Spleen (tissue), 11 donors: ENCODE data around the gene RELL1. TPM values are rescaled to one million over a fixed set of nuclear protein-coding genes. Genes with fewer than 3 reads are reported as not detected.

Experiments
- DNase-seq: peaks from one replicate; pipeline ENCODE4 v3.0.0-alpha.2; 2020
- H3K27ac ChIP-seq, 8 donors: fragments of 200-600 bp; sonication (generic) in 7 of 8; 1 replicate in 4 of 8; 2 replicates in 4 of 8; pipeline versions ENCODE4 v1.5.0 to v1.8.0; 2016 to 2021; ENCODE audit warnings: inconsistent platforms in 4 of 8, mild to moderate bottlenecking in 4 of 8, moderate library complexity in 1 of 8
- H3K27me3 ChIP-seq, 7 donors: fragments of 200-600 bp; sonication (generic) in 6 of 7; replicated peaks in 1 of 7; 1 replicate in 4 of 7; 2 replicates in 3 of 7; pipeline versions ENCODE4 v1.5.0 to v1.8.0; 2016 to 2021; ENCODE audit warnings: inconsistent platforms in 3 of 7, mild to moderate bottlenecking in 1 of 7
- H3K36me3 ChIP-seq, 6 donors: fragments of 200-600 bp; sonication (generic) in 5 of 6; 1 replicate in 4 of 6; 2 replicates in 2 of 6; pipeline versions ENCODE4 v1.5.0 to v1.8.0; 2016 to 2021; ENCODE audit warnings: inconsistent platforms in 2 of 6
- H3K4me1 ChIP-seq, 6 donors: fragments of 200-600 bp; sonication (generic) in 5 of 6; 1 replicate in 3 of 6; 2 replicates in 3 of 6; pipeline versions ENCODE4 v1.5.0 to v1.8.0; 2016 to 2021; ENCODE audit warnings: inconsistent platforms in 3 of 6
- H3K4me3 ChIP-seq, 8 donors: fragments of 200-600 bp; sonication (generic) in 7 of 8; 1 replicate in 4 of 8; 2 replicates in 4 of 8; pipeline versions ENCODE4 v1.5.0 to v1.8.0; 2016 to 2021; ENCODE audit warnings: inconsistent platforms in 4 of 8, mild to moderate bottlenecking in 4 of 8, moderate library complexity in 2 of 8
- H3K9me3 ChIP-seq, 8 donors: fragments of 200-600 bp; sonication (generic) in 7 of 8; 1 replicate in 4 of 8; 2 replicates in 4 of 8; pipeline versions ENCODE4 v1.5.0 to v1.8.0; 2016 to 2021; ENCODE audit warnings: inconsistent platforms in 4 of 8
- POLR2A ChIP-seq, 3 donors: fragments of 450-650 bp; IDR thresholded peaks; one replicate each; pipeline ENCODE4 v1.5.1; 2017; ENCODE audit warnings: antibody characterized with exemption in 3 of 3, mild to moderate bottlenecking in 1 of 3
- POLR2AphosphoS5 ChIP-seq, 3 donors: sonication (generic); formaldehyde crosslinking; IDR thresholded peaks; one replicate each; pipeline ENCODE4 v1.5.1; 2017; ENCODE audit warnings: antibody characterized with exemption in 3 of 3
- WGBS, 5 donors: extraction: QIAGEN DNeasy Blood & Tissue Kit in 3 of 5; methylation state at CpG; one replicate each; pipeline versions ENCODE4 v1.1.5 to v1.1.7; 2013 to 2018; 5-methylcytosine and 5-hydroxymethylcytosine counted together
- intact Hi-C: fragments of 100-400 bp; cut with DNase I; formaldehyde crosslinking; loops from one replicate; pipeline ENCODE4 v1.15.0; 2023; ENCODE audit warnings: low total_unique reads
- polyA plus RNA-seq, 3 donors: library from polyadenylated mRNA; stranded (reverse); fragments of 200-250 nt; gene quantifications; one replicate each; pipeline ENCODE4 v1.2.1, GENCODE V29; 2013
- total RNA-seq, 7 donors: library from RNA; depleted of rRNA in 3 of 7; stranded (reverse); fragments of >200 nt in 3 of 7; fragmentation: NEBNext Ultra II Directional in 4 of 7; extraction: Animal tissue kit (Norgen Biotek cat#: 25700) in 4 of 7; gene quantifications; one replicate each; pipeline versions ENCODE4 v1.1.0 to v1.2.1, GENCODE V29; 2016 to 2021
- TF ChIP-seq, protein P1 (sequence below), 11 experiments: fragments of 200-600 bp in 7 of 11; fragments of 450-650 bp in 4 of 11; sonication (generic) in 4 of 11; IDR thresholded peaks in 8 of 11; conservative IDR thresholded peaks in 3 of 11; 1 replicate in 7 of 11; 2 replicates in 4 of 11; pipeline versions ENCODE4 v1.4.0 to v1.8.0; 2016 to 2021; ENCODE audit warnings: antibody characterized with exemption in 11 of 11, inconsistent platforms in 4 of 11, mild to moderate bottlenecking in 1 of 11
- donor health status: healthy with polysubstance abuse.
- donor health status: DM: no; HTN: no; CAD: no; lungs with moderate emphysema.
- donor health status: DM: no; HTN: no; CAD: no.
- donor health status: Bipolar disorder and iron deficiency.
- donor health status: healthy.
- donor health status: DM: no; HTN: no; CAD: no.
- donor health status: DM: yes; HTN: yes; CAD: no.

RELL1 gene
- total and polyA plus RNA-seq, 10 donors, result 0.59 to 70.4 (median 42.6) TPM

DNA sequence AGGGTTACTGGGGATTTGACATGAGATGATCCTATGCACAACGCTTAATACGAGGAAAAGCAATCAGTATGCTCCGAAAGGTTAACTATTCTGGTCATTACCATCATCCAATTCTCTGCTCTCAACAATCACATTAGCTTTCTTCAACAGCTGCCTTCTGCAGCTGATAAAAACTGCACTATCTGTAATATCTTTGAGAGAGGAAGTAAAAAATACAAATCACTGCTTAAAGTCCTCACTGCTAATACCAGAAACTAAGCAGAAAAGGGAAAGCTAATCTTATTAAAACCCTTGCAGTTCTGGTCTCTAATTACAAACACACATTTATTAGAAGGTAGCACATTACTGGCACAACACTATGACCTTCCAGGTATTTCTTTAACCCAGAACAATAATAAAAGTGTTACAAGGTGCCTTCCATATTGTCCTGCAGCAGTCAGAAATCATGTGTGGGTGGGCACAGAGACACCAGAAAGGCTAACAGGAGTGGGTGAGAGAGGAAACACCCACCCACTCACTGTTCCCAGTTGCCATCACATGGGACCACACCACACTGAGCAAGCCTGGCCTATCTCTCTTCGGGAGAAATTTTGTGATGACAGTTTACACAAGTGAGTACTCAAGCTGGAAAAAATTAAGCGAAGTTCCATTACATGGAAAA, 71.0 kb downstream of the RELL1 start:
- Histone ChIP-seq H3K4me1 (peaks cover 0 to 12% (median 0%) of the 10 kb centered on the region in 6 donors), H3K27ac (no peak overlapping the region), H3K9me3 (no peaks in the 10 kb centered on the region), H3K4me3 (no peak overlapping the region), H3K27me3 (no peaks in the 10 kb centered on the region), H3K36me3 (peaks cover 0 to 65% (median 0%) of the 10 kb centered on the region in 6 donors)
- TF ChIP-seq POLR2AphosphoS5 (IDR thresholded peaks at IDR 0.05), result no peak
- intact Hi-C loops, result no loop called here
- 79 to 90% (median 87%) methylated on average over 5 of the region's 5 CpGs for WGBS, 5 donors
- no peak for DNase-seq

DNA sequence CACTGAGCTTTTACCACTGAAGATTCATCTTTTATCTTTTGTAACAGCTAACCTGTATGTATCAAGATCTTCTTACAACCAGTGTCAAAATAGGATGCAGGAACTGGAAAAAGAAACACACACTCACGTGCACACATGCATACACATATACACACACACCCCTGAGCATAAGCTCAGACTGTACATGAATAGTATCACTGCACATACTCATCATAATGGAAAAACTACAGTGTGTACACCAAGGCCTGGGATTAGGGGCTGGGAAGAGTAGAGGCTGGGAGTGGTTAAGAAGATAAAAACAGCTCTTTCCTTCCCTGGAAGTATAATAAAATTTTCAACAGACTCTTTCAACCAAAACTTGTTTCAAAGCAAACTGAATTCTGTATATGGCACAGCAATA, 73.4 kb downstream of the RELL1 start:
- no peaks in the 10 kb centered on the region for H3K27me3 ChIP-seq
- no peak for DNase-seq
- intact Hi-C loops, result no loop called here
- H3K9me3 ChIP-seq, result no peaks in the 10 kb centered on the region
- H3K36me3 ChIP-seq, result peaks cover 0 to 61% (median 2%) of the 10 kb centered on the region in 6 donors
- H3K4me3 ChIP-seq, result no peak overlapping the region
- no peak for TF ChIP-seq POLR2A (IDR thresholded peaks at IDR 0.05)
- TF ChIP-seq POLR2AphosphoS5 (IDR thresholded peaks at IDR 0.05), result no peak
- TF ChIP-seq, protein P1, sequence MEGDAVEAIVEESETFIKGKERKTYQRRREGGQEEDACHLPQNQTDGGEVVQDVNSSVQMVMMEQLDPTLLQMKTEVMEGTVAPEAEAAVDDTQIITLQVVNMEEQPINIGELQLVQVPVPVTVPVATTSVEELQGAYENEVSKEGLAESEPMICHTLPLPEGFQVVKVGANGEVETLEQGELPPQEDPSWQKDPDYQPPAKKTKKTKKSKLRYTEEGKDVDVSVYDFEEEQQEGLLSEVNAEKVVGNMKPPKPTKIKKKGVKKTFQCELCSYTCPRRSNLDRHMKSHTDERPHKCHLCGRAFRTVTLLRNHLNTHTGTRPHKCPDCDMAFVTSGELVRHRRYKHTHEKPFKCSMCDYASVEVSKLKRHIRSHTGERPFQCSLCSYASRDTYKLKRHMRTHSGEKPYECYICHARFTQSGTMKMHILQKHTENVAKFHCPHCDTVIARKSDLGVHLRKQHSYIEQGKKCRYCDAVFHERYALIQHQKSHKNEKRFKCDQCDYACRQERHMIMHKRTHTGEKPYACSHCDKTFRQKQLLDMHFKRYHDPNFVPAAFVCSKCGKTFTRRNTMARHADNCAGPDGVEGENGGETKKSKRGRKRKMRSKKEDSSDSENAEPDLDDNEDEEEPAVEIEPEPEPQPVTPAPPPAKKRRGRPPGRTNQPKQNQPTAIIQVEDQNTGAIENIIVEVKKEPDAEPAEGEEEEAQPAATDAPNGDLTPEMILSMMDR (IDR thresholded peaks at IDR 0.05 in 8 of 11, conservative IDR thresholded peaks at IDR 0.05 in 3 of 11), result no peak
- H3K27ac ChIP-seq, result no peak overlapping the region
- peaks cover 0 to 16% (median 0%) of the 10 kb centered on the region in 6 donors for H3K4me1 ChIP-seq
- WGBS, 5 donors, result 35 to 96% (median 92%) methylated on average over 1 of the region's 1 CpG

DNA sequence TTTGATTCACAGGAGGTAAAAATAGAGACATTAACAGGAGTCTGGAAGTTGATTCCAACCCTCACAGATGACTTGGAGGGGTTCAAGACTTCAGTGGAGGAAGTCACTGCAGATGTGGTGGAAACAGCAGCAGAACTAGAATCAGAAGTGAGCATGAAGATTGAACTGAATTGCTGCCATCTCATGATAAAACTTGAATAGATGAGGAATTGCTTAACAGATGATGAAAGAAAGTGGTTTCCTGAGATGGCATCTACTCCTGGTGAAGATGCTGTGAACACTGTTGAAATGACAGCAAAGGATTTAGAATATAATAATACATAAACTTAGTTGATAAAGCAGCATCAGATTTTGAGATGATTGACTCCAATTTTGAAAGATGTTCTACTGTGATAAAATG, 76.5 kb downstream of the RELL1 start:
- intact Hi-C loops, result loop anchor here (10.0 kb wide), 1 partner anchor 75 kb away; the partner anchor contains the start of gene RELL1
- no peaks in the 10 kb centered on the region for H3K9me3 ChIP-seq
- no peak for TF ChIP-seq POLR2A (IDR thresholded peaks at IDR 0.05)
- TF ChIP-seq POLR2AphosphoS5 (IDR thresholded peaks at IDR 0.05), result no peak
- TF ChIP-seq, protein P1 (IDR thresholded peaks at IDR 0.05 in 8 of 11, conservative IDR thresholded peaks at IDR 0.05 in 3 of 11), result no peak

DNA sequence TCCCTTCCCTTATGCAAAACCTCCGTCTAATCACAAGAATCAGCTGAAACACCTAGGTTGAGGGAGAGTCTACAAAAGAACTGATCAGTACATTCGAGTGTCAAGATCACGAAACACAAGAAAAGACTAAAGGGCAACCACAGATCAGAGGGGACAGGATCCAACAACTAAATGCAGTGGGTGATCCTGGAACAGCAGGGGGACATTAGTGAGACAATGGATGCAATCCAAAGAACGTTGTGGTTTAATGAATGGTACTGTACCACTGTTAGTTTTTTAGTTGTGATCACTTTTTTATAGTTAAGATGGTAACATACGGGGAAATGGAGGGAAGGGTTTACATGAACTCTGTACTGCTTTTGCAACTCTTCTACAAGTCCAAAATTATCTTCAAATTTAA, 79.2 kb downstream of the RELL1 start:
- intact Hi-C loops, result loop anchor here (10.0 kb wide), 1 partner anchor 78 kb away; the partner anchor contains the start of gene RELL1
- 84 to 91% (median 86%) methylated on average over 5 of the region's 5 CpGs for WGBS, 5 donors
- H3K4me3 ChIP-seq, result no peak overlapping the region
- H3K36me3 ChIP-seq, result peaks cover 0 to 32% (median 2%) of the 10 kb centered on the region in 6 donors
- DNase-seq, result no peak
- H3K27me3 ChIP-seq, result no peaks in the 10 kb centered on the region
- H3K27ac ChIP-seq, result no peak overlapping the region
- TF ChIP-seq POLR2AphosphoS5 (IDR thresholded peaks at IDR 0.05), result peak in 1 of 3 donors; percentile 8
- TF ChIP-seq POLR2A (IDR thresholded peaks at IDR 0.05), result no peak
- H3K4me1 ChIP-seq, result peaks cover 0 to 22% (median 6%) of the 10 kb centered on the region in 6 donors
- H3K9me3 ChIP-seq, result no peaks in the 10 kb centered on the region

More for the DNA sequence above, 76.5 kb downstream of the RELL1 start:
- H3K27me3 ChIP-seq, result no peaks in the 10 kb centered on the region
- H3K27ac ChIP-seq, result no peak overlapping the region
- peaks cover 0 to 8% (median 0%) of the 10 kb centered on the region in 6 donors for H3K4me1 ChIP-seq
- no peak overlapping the region for H3K4me3 ChIP-seq
- peaks cover 0 to 45% (median 2%) of the 10 kb centered on the region in 6 donors for H3K36me3 ChIP-seq
- DNase-seq, result no peak

DNA sequence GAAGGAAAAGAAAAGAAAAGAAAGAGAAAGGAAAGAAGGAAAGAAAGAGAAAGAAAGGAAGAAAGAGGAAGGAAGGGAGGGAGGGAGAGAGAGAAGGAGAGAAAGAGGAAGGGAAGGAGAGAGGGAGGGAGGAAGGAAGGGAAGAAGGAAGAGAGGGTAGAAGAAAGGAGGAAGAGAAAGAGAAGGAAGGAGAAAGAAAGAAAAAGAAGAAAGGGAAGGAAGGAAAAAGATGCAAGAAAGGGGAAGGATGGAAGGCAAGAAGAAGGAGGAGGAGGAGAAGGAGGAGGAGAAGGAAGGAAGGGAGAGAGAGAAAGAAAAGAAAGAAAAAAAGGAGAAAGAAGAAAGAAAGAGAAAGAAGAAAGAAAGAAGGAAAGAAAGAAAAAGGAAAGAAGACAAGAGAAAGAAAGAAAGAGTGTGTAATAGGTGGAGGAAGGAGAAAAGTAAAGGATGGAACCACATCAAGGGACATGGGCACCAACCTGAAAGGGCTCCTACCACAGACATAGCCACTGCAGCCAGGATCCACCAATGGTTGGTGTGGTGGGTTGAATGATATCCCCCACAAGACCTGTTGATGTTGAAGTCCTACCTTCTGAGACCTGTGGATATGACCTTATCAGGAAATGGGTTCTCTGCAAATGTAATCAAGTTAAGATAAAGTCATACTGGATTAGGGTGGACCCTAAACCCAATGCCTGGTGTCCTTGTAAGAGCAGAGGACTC, 80.2 kb downstream of the RELL1 start:
- H3K4me1 ChIP-seq, result peaks cover 0 to 30% (median 6%) of the 10 kb centered on the region in 6 donors
- TF ChIP-seq, protein P1 (IDR thresholded peaks at IDR 0.05 in 8 of 11, conservative IDR thresholded peaks at IDR 0.05 in 3 of 11), result no peak
- TF ChIP-seq POLR2AphosphoS5 (IDR thresholded peaks at IDR 0.05) (no peak), POLR2A (IDR thresholded peaks at IDR 0.05) (no peak)
- no peak overlapping the region for H3K4me3 ChIP-seq
- peaks cover 0 to 22% (median 2%) of the 10 kb centered on the region in 6 donors for H3K36me3 ChIP-seq
- H3K27me3 ChIP-seq, result no peaks in the 10 kb centered on the region
- intact Hi-C loops, result loop anchor here (10.0 kb wide), 1 partner anchor 79 kb away; the partner anchor contains the start of gene RELL1
- no peaks in the 10 kb centered on the region for H3K9me3 ChIP-seq
- no peak overlapping the region for H3K27ac ChIP-seq
- no peak for DNase-seq
